AG04450 (cell line): ENCODE data around the gene KCNIP3. TPM values are rescaled to one million over a fixed set of nuclear protein-coding genes. Genes with fewer than 3 reads are reported as not detected.

Source experiments
- CTCF ChIA-PET: fragments of 300-600, 350-600 bp; formaldehyde crosslinking; extraction: SDS; loops from one replicate; lab custom pipeline; 2022; ENCODE audit warnings: antibody characterized with exemption, inconsistent platforms; lab: Charles Lee
- POLR2A ChIA-PET: fragments of 350-600 bp; formaldehyde crosslinking; extraction: SDS; loops from one replicate; lab custom pipeline; 2021; ENCODE audit warnings: antibody characterized with exemption, inconsistent platforms; lab: Yijun Ruan, JAX
- DNase-seq: peaks from one replicate; pipeline ENCODE4 v3.0.0-alpha.2; 2011; ENCODE audit warnings: low read depth, low spot score
- H3K27ac ChIP-seq: one replicate; pipeline ENCODE4 v1.5.1; 2012; ENCODE audit warnings: low read depth, low read length, control low read depth
- H3K27me3 ChIP-seq: one replicate; pipeline ENCODE4 v1.6.0; 2012; ENCODE audit warnings: low read length; ENCODE audit not compliant: control insufficient read depth, insufficient read depth
- H3K4me3 ChIP-seq: 2 replicates; pipeline ENCODE4 v1.5.1; 2011; ENCODE audit warnings: mild to moderate bottlenecking, low read depth, low read length, control low read depth
- H3K9me3 ChIP-seq: 2 replicates; pipeline ENCODE4 v1.5.1; 2012; ENCODE audit warnings: low read length; ENCODE audit not compliant: control insufficient read depth, insufficient read depth
- polyA plus RNA-seq: library from polyadenylated mRNA; depleted of rRNA; stranded (reverse); fragments of >200 nt; gene quantifications from 2 replicates; pipeline ENCODE4 v1.2.3, GENCODE V29; 2011
- TF ChIP-seq, protein P1 (sequence below): IDR thresholded peaks from 2 replicates; pipeline ENCODE4 v1.5.1; 2011; ENCODE audit warnings: low read depth, low read length, control low read depth, inconsistent platforms

The KCNIP3 gene
- polyA plus RNA-seq, 1 experiment, result 0.12 TPM

- ChIA-PET CTCF (no interaction called here), POLR2A (no interaction called here)
- Histone ChIP-seq H3K9me3 (peaks cover 45% of the 10 kb centered on the region), H3K4me3 (no peak overlapping the region), H3K27me3 (no peaks in the 10 kb centered on the region), H3K27ac (no peak overlapping the region)
- DNase-seq, result no peak
- TF ChIP-seq, protein P1, sequence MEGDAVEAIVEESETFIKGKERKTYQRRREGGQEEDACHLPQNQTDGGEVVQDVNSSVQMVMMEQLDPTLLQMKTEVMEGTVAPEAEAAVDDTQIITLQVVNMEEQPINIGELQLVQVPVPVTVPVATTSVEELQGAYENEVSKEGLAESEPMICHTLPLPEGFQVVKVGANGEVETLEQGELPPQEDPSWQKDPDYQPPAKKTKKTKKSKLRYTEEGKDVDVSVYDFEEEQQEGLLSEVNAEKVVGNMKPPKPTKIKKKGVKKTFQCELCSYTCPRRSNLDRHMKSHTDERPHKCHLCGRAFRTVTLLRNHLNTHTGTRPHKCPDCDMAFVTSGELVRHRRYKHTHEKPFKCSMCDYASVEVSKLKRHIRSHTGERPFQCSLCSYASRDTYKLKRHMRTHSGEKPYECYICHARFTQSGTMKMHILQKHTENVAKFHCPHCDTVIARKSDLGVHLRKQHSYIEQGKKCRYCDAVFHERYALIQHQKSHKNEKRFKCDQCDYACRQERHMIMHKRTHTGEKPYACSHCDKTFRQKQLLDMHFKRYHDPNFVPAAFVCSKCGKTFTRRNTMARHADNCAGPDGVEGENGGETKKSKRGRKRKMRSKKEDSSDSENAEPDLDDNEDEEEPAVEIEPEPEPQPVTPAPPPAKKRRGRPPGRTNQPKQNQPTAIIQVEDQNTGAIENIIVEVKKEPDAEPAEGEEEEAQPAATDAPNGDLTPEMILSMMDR, result no peak
Measured at GRCh38 chr2:95282458-95282857, 14.7 kb upstream of the KCNIP3 start.

DNA sequence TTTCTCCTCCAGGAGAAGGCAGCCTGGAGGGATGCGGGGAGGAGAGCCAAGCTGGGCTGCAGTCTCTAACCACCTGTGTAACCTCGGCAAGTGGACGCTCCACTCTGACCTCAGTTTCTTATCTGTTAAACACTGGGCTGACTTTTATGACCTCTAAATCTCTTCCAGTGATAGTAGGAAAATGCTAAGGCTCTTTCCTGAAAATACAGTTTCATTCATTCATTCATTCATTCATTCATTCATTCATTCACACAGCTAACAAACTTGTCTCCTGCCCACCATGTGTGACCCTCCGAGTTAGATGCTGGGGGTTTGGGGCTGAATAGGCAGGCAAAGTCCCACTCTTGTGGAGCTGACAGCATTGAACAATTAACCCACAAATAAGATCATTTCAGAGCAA lies 13.6 kb upstream of the KCNIP3 start:
- Histone ChIP-seq H3K27me3 (no peaks in the 10 kb centered on the region), H3K9me3 (peaks cover 42% of the 10 kb centered on the region), H3K4me3 (no peak overlapping the region), H3K27ac (no peak overlapping the region)
- TF ChIP-seq, protein P1, result no peak
- POLR2A ChIA-PET, result no interaction called here
- CTCF ChIA-PET, result no interaction called here
- no peak for DNase-seq

DNA sequence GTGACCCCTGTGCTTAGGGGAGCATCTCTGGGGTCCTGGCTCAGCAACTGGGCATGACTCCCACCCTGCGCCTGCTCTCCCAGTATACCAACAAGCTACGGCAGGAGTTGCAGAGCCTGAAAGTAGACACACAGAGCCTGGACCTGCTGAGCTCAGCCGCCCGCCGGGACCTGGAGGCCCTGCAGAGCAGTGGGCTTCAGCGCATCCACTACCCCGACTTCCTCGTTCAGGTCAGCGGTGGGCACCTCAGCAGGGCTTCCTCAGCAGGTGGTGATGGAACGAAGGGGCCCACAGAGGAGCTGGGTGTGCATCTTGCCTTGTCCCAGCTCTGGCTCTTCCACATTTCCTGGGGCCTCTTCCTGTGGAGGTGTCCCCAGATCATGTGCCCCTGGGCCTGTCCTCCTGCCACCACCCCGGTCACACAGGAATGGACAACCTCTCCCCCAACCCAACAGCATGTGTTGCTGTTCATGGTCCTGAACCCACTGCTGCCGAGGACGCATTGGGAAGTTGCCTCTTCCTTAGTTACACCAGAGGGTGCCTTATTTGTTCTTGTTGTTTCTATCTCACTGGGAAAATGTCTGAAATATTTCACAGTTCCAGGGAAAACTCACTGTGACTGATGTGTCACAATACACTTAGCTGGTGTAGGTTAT lies 12.1 kb upstream of the KCNIP3 start:
- no peak overlapping the region for H3K27ac ChIP-seq
- ChIA-PET POLR2A (no interaction called here), CTCF (no interaction called here)
- H3K9me3 ChIP-seq, result peaks cover 41% of the 10 kb centered on the region
- H3K27me3 ChIP-seq, result no peaks in the 10 kb centered on the region
- TF ChIP-seq, protein P1, result no peak
- no peak for DNase-seq
- H3K4me3 ChIP-seq, result no peak overlapping the region

- H3K9me3 ChIP-seq, result peaks cover 46% of the 10 kb centered on the region
- CTCF ChIA-PET, result no interaction called here
- H3K27ac ChIP-seq, result no peak overlapping the region
- no peak overlapping the region for H3K4me3 ChIP-seq
- TF ChIP-seq, protein P1, result no peak
- H3K27me3 ChIP-seq, result no peaks in the 10 kb centered on the region
- POLR2A ChIA-PET, result no interaction called here
- no peak for DNase-seq
Measured at GRCh38 chr2:95285542-95285932, 11.6 kb upstream of the KCNIP3 start.

- Histone ChIP-seq H3K9me3 (peaks cover 40% of the 10 kb centered on the region), H3K27ac (no peak overlapping the region), H3K4me3 (no peak overlapping the region), H3K27me3 (no peaks in the 10 kb centered on the region)
- CTCF ChIA-PET, result no interaction called here
- POLR2A ChIA-PET, result no interaction called here
- DNase-seq, result no peak
- TF ChIP-seq, protein P1, result no peak
Measured at GRCh38 chr2:95287336-95287735, 9.8 kb upstream of the KCNIP3 start.
